H1 (cell line): ENCODE data around the gene MCF2L. TPM values are rescaled to one million over a fixed set of nuclear protein-coding genes. Genes with fewer than 3 reads are reported as not detected.

Experiments used
- ASH2L ChIP-seq: fragments of 200-600, 300-600 bp; sonication (generic); IDR thresholded peaks from one replicate; pipeline ENCODE4 v1.7.1; 2017; ENCODE audit warnings: low read length
- ATF2 ChIP-seq: IDR thresholded peaks from 2 replicates; pipeline ENCODE4 v1.6.1; 2012; ENCODE audit warnings: low read length, inconsistent platforms
- CBX5 ChIP-seq: fragments of 300-800, 300-1000 bp; sonication (generic); IDR thresholded peaks from 2 replicates; pipeline ENCODE4 v1.7.1; 2016; ENCODE audit warnings: antibody characterized with exemption, low read length, low read depth
- CBX8 ChIP-seq: fragments of 300-800, 300-1000 bp; sonication (generic); IDR thresholded peaks from 2 replicates; pipeline ENCODE4 v1.7.1; 2016; ENCODE audit warnings: low read depth, low read length, borderline replicate concordance
- CHD2 ChIP-seq: IDR thresholded peaks from 2 replicates; pipeline ENCODE4 v1.6.1; 2012; ENCODE audit warnings: low read length, improper control_type of control experiment
- CREB1 ChIP-seq: IDR thresholded peaks from 2 replicates; pipeline ENCODE4 v1.6.1; 2012; ENCODE audit warnings: inconsistent platforms
- EGR1 ChIP-seq: IDR thresholded peaks from 2 replicates; pipeline ENCODE4 v1.6.1; 2011; ENCODE audit warnings: low read depth, low read length, borderline replicate concordance
- FOSL1 ChIP-seq: IDR thresholded peaks from 2 replicates; pipeline ENCODE4 v1.6.1; 2011; ENCODE audit warnings: mild to moderate bottlenecking, low read depth, low read length, moderate library complexity; ENCODE audit not compliant: insufficient read depth
- HDAC2 ChIP-seq, 2 experiments: fragments of 300-600 bp in 1 of 2; sonication (generic) in 1 of 2; IDR thresholded peaks; 2 replicates each; pipeline ENCODE4 v1.6.1; 2011 to 2012; ENCODE audit warnings: low read depth in 2 of 2, low read length in 2 of 2, mild to moderate bottlenecking in 2 of 2, moderate library complexity in 2 of 2, borderline replicate concordance in 1 of 2, inconsistent platforms in 1 of 2
- KDM1A ChIP-seq: fragments of 200-600, 300-600 bp; sonication (generic); IDR thresholded peaks from 2 replicates; pipeline ENCODE4 v1.7.1; 2016; ENCODE audit warnings: mild to moderate bottlenecking, low read length, borderline replicate concordance
- KDM4A ChIP-seq: IDR thresholded peaks from one replicate; pipeline ENCODE4 v1.7.1; 2012; ENCODE audit warnings: low read depth, mild to moderate bottlenecking, moderate library complexity, low read length, inconsistent platforms; ENCODE audit not compliant: severe bottlenecking
- KDM5A ChIP-seq: fragments of 200-600 bp; IDR thresholded peaks from 2 replicates; pipeline ENCODE4 v1.7.1; 2012; ENCODE audit warnings: mild to moderate bottlenecking, low read length, inconsistent platforms, mixed read lengths
- MAX ChIP-seq: IDR thresholded peaks from 2 replicates; pipeline ENCODE4 v1.6.1; 2012; ENCODE audit warnings: inconsistent platforms
- PHF8 ChIP-seq: fragments of 200-600 bp; sonication (generic); conservative IDR thresholded peaks from 2 replicates; pipeline ENCODE4 v1.7.1; 2012; ENCODE audit warnings: low read depth, mild to moderate bottlenecking, inconsistent platforms, low read length, moderate library complexity
- POLR2A ChIP-seq, 2 experiments: IDR thresholded peaks; 1 replicate in 1 of 2; 2 replicates in 1 of 2; pipeline ENCODE4 v1.6.1; 2011; ENCODE audit warnings: low read depth in 2 of 2, low read length in 2 of 2, mild to moderate bottlenecking in 2 of 2; ENCODE audit errors: control extremely low read depth in 1 of 2
- RFX5 ChIP-seq: IDR thresholded peaks from 2 replicates; pipeline ENCODE4 v1.6.1; 2011; ENCODE audit warnings: low read depth, low read length, improper control_type of control experiment, borderline replicate concordance
- RNF2 ChIP-seq: fragments of 200-900, 300-1000 bp; sonication (generic); IDR thresholded peaks from 2 replicates; pipeline ENCODE4 v1.7.1; 2016; ENCODE audit warnings: borderline replicate concordance, low read depth, mild to moderate bottlenecking, antibody characterized with exemption, low read length; ENCODE audit not compliant: poor library complexity, severe bottlenecking; ENCODE audit errors: missing control alignments
- SAP30 ChIP-seq: fragments of 300-600 bp; sonication (generic); IDR thresholded peaks from 2 replicates; pipeline ENCODE4 v1.7.1; 2012; ENCODE audit warnings: low read length, moderate library complexity, mild to moderate bottlenecking, inconsistent platforms; ENCODE audit not compliant: insufficient read depth, insufficient replicate concordance
- TEAD4 ChIP-seq: IDR thresholded peaks from 2 replicates; pipeline ENCODE4 v1.6.1; 2012; ENCODE audit warnings: low read depth, low read length, inconsistent platforms, mixed read lengths
- USF2 ChIP-seq: IDR thresholded peaks from 2 replicates; pipeline ENCODE4 v1.6.1; 2011; ENCODE audit warnings: low read length, improper control_type of control experiment
- polyA plus RNA-seq, 7 experiments: library from polyadenylated mRNA; depleted of rRNA in 3 of 7; stranded (reverse) in 5 of 7; unstranded in 2 of 7; fragments of >200 nt in 5 of 7; fragments of 200-250 nt in 2 of 7; gene quantifications; 1 replicate in 5 of 7; 2 replicates in 1 of 7; 4 replicates in 1 of 7; pipeline versions ENCODE4 v1.2.1 to v1.2.3, GENCODE V29; 2011 to 2013; ENCODE audit warnings: missing spikeins in 2 of 7, mixed read lengths in 2 of 7
- total RNA-seq: library from RNA; stranded (reverse); fragmentation: NEBNext Ultra II Directional; extraction: Animal tissue kit (Norgen Biotek cat#: 25700); gene quantifications from 2 replicates; pipeline ENCODE4 v1.2.1, GENCODE V29; 2021

The MCF2L gene
- total and polyA plus RNA-seq, 2 of the 8 experiments (the other 6 are each of a cell fraction or from before 2014, with no cell fraction given): 10.1 to 24.4 TPM

- TF ChIP-seq USF2 (no peak), EGR1 (no peak), CHD2 (no peak), RNF2 (peak; percentile 47), FOSL1 (no peak), TEAD4 (no peak), POLR2A (IDR thresholded peaks at IDR 0.05; ENCODE audit: control extremely low read depth in 1 of 2, low read depth in 2 of 2, low read length in 2 of 2) (no peak), PHF8 (0 out of 2 replicates have a peak, but pooled peaks have one; percentile 22), CBX5 (no peak), SAP30 (no peak), RFX5 (no peak), KDM5A (no peak), KDM1A (no peak), KDM4A (no peak), MAX (peak; percentile 93), HDAC2 (IDR thresholded peaks at IDR 0.05; ENCODE audit: borderline replicate concordance in 1 of 2, low read depth in 2 of 2, low read length in 2 of 2) (no peak), ATF2 (no peak), ASH2L (peak; percentile 59), CREB1 (no peak), CBX8 (no peak)
Measured at GRCh38 chr13:113109151-113110047, 140.4 kb downstream of the MCF2L start (continued).
